HG03139 (cell line): ENCODE results near the gene CAMK1G.

ENCODE experiments used
- ATAC-seq: cut with Tn5 transposase; IDR thresholded peaks from one replicate; pipeline ENCODE4 v1.9.1; 2021; ENCODE audit not compliant: unreplicated experiment

CAMK1G gene

DNA sequence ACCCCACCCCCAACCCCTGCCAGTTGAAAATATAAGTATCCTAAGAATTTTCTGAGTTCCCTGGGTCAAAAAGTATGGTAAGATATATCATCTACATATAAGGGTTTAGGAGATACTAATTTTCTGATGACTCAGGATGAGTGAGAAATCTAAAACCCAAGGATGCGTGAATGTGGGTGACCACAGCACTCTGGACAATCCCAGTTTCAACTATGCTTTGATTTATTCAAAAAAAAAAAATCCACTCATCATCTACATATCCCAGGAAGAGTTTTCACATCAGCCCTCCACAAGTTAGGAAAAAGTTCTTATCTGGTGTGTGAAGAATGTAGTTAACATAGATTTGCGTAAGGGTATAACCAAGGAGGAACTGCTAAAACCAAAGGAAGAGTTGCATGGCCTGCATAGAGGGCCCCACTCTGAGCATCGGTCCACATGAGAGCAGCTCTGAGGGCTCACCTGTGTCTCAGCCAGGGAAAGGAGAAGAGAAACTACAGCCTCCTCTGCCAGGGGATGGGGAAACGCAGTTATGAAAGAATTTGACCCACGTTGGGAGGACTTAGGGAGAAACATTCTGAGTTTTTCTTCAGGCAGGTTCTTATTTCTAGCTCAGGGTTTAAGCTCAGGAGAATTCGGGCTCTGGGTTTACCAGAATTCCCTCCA lies 50.0 kb downstream of the CAMK1G start:
- no peak for ATAC-seq

DNA sequence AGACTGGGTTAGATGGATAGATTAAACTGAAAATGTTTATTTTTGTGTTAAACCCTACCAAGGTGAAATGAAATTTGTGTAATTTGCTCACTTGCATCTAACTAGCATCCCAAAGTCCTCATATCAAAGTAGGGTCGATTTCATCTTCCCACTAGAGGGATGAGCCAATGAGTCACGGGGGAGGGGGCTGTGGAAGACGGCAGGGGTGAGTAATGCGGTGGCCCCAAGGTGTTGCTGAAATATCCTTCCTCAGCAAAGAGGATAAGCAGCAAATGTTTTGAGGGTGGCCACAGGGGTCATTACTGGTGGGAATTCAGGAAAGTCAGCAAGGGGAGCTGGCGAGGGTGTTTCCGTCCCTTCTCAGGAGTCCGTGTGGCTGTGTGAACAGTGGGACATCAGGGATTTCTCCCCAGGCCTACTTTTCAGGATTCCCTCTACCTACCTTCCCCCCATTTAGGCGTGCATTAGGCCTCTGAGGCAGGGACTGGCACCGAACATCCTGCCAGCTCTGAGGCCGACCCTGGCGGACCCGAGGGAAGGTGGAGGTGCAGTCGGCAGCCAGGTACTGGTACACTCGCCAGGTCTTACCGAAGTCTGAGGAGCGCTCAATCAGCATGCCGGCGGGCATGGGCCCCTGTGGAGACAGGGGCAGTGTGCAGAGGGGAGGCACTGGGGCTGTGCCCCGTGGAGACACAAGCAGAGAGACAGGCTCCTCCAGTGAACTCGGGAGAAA lies 50.7 kb downstream of the CAMK1G start:
- no peak for ATAC-seq

- ATAC-seq: no peak
Measured at GRCh38 chr1:209635850-209636249, 52.3 kb downstream of the CAMK1G start.

DNA sequence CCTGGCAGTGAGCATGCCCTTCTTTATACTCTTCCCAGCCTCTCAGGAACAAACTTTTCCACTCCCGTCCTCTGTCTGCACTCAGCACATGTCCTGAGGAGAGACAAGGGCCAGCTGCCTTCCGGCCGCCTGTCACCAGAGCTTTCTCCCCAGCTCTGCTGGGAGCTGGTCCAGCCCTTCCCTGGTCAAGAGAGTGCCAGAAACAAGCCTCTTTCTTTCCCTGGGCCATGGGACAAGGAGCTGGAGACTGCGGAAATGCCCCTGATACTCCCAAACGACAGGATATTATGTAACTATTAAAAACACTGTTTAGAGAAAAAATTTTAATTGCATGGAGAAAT lies 58.3 kb downstream of the CAMK1G start:
- no peak for ATAC-seq

DNA sequence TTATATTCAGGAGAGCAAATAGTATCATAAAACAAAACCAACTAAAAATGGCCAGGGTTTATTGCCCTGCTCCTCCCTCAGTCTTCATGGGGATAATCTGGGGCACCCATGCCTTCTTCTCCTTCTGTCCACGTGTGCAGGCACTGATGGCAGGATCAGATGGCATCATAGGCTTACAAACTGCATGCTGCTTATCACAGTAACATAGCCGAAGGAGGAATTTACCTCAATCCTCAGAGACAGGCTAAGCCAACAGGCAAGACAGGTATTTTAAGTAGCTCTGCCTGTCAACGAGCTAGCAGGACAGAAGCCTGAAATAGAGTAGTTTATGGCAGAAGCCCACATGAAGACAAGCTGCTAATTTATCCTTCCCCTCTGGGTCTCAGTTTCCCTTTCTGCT lies 59.3 kb downstream of the CAMK1G start:
- ATAC-seq: no peak

DNA sequence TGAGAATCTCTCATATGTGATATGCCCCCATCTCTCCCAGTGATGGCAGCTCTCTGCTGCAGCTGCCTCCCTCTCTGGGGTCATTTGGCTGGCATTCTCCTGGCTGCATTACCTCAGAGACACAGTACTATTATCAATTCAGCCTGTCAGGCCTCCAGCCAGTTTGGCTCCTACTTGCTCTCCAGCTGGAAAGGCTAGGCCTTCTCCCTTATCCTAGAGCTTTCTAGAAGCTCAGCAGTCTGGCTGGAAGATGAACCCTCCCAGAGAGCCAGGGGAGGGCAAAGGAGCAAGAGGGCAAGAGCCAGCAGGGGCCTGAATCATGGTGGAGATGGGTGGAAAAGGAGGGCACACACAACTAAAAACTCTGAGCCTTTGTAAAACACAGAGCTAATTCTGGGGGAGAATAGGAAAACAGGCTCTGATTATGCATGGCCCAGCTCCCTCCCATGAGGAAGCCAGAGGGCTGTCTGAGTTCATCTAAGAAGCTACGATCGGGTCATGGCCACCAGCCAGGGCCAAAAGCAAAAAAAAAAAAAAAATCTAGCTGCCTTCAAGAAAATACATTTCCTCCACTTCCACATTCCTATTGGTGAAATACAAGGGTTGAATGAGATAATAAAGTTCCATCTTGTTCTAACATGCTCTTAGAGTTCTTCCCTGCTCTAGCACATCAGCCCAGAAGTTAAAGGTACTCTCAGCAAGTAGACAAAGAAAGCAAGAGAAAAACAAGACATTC lies 59.9 kb downstream of the CAMK1G start:
- no peak for ATAC-seq

DNA sequence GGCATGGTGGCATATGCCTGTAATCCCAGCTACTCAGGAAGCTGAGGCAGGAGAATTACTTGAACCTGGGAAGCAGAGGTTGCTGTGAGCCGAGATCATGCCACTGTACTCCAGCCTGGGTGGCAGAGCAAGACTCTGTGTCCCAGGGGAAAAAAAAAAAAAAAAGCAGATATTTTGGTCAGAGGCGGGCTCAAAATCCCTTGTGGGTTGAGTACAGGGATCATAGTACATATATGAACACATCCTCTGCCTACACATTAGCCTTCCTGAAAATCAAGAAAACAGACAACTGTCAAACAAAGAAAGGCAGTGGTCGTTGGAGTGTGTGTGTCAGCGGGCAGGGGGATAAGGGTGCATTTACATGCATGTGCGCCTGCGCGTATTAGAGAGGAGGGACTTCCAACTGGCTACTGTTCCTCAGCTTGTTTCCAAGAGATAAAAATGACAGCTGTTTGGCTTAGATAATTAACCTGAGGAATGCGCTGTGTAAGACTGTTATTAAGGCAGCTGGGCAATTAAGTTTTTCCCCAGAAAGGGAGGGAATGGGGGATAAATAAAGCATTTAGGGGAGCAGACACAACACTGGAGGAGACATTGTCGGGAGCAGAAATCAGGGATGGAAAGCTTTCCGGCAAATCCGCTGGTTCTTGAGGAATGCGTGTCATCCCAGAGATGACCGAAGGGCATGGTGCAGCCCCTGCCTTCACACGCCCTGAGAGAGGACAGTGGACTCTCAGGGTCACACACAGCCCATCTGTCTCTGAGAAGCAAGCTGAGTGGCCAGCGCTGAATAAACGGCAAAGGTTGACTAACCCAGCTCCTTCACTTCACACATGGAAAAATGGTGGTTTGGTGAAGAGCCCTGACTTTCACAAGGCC lies 62.3 kb downstream of the CAMK1G start:
- ATAC-seq: no peak

GRCh38 chr1:209646558-209646957 lies 63.0 kb downstream of the CAMK1G start:
- no peak for ATAC-seq

GRCh38 chr1:209647156-209647555 lies 63.6 kb downstream of the CAMK1G start:
- ATAC-seq: no peak

DNA sequence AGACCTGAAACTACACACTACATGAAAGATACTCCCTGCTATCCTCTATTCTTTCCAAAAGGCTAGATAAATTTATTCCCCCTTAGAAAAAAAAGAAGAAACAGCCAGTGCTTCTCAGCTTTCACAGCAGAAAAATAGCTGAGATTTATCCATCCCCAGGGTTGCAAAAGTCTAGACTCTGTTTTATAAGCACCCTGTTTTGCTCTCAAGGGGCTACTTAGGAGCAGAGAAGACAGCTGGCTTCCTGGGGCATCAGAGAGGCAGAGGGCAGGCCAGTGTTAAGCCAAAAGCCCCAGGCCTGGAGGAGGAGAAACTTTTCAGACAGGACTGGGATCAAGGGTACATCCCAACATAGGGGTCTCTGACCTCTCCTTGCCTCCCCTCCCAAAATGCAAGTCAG lies 64.8 kb downstream of the CAMK1G start:
- no peak for ATAC-seq

DNA sequence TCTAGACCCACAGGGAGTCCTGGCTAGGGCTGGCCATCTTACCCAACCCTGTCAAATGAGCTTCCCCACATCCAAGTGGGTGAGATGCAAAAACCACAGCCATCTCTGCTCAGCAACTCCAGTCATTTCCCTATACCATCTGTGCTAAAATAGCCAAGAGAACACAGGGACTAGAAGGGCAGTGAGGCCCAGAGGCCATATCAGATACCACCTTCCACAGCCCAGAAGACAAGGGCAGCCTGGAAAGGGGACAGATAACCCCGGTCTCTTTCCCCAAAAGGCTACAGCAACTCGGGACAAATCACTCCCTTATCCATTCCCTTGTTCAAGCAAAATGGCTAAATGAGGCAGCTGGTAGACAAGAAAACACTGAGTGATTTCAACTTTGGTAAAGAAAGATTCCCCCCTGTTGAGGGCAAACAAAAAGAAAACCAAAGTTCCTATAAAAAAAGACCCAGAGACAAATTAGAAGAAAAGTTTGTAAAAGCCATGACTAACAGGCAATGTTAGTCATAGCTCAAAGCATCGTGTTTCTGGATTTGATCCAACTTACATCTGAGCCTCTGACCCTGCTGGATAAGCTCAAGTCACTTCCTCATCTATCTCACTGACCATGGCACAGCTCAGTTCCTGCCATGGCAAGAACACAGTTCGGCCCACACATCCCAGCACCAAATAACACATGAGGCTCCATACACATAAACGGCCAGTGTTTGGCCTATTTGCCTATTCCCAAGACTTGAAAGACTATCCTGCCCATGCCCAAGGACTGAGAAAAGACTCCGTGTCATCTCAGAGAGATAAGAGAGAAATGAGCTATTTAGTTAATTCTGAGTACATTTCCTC lies 65.6 kb downstream of the CAMK1G start:
- no peak for ATAC-seq

DNA sequence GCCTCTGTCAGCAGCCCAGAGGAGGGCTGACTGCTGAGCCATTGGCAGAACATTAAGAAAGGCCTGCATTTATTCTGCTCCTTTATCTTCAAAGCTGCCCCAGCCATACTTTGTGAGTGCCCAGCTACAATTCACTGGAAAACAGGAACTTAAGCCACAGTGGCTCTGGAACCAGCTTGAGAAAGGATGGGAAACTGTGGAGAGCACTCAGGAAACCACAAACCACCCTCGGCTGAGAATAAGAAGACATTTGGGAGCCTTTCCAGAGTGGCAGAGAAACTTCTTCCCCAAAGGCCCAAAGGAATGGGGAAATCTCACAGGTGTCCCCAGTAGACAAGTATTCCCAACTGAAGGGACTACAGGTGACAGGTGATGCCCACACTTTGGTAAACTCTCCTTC lies 66.9 kb downstream of the CAMK1G start:
- ATAC-seq: no peak

DNA sequence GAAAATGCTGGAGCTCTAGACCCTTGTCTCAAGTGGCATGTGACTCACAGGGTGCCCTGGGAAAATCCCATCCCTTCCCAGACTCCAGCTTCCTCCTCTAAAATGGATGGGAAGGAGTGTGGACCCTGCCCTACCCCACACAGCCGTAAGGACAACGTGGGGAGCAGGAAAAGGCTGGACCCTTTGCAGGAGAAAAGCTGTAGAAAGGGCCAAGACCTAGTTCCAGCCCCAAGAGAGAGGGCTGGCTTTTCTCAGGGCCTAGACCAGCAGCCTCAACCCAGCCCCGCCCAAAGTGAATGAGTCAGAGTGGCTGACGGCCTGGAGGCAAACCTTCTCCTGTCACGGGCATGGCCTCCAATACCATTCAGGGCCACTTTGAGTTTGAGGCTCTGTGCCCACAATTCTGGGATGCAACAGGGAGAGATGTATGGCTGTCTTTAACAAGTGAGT lies 67.6 kb downstream of the CAMK1G start:
- peak; percentile 61 for ATAC-seq

DNA sequence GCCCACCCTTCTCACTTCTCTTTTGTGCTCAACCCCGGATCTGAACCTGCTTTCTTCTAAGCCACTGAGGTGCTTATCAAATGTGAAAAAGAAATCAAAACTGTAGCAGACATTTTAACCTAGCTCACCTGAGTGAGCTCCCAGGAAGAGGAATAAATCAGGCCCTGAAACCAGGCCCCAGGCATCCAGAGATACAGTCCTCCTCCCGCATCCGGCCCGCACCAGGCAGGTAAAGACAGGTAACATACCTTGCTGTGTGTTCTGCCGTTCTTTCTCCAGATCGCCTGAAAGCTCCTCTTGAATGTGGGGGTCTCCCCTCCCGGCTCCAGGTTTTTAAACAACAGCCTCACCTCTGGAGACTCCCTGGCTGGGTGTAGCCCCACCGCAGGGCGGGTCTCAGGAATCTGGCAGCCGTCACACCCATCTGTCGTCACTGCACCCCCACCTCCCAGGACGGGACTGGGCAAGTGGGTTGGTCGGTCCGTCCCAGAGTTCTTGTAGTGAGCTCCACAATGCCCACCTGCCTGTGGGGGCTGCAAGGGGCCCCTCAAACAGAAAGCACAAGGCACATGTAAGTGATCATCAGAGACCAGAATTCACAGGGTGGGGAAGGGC lies 68.7 kb downstream of the CAMK1G start, which contains the start of gene LAMB3:
Gene LAMB3 (minus strand): TSS at position 305 of the 615 bp plus-strand sequence. CDS start 1,481 bp downstream, outside the sequence.
- ATAC-seq: no peak

- ATAC-seq: no peak
Measured at GRCh38 chr1:209652873-209653401, 69.4 kb downstream of the CAMK1G start.

- peak; percentile 32 for ATAC-seq
Measured at GRCh38 chr1:209653915-209654351, 70.4 kb downstream of the CAMK1G start.

- no peak for ATAC-seq
Measured at GRCh38 chr1:209655411-209656231, 72.1 kb downstream of the CAMK1G start.

- no peak for ATAC-seq
Measured at GRCh38 chr1:209657140-209657879, 73.8 kb downstream of the CAMK1G start.
